ENCODE data around the gene ARHGEF19.
"Not testable (repeated sequence)": the region's sequence is repeated elsewhere in the genome, so short reads cannot be mapped to it uniquely, and the experiment has no call there.

Gene ARHGEF19

GRCh38 chr1:16205891-16206546, 6.4 kb downstream of the ARHGEF19 start:
- peak overlapping the region; percentile 29 for H3K4me3 ChIP-seq (ENCODE audit: low read depth, low read length)

DNA sequence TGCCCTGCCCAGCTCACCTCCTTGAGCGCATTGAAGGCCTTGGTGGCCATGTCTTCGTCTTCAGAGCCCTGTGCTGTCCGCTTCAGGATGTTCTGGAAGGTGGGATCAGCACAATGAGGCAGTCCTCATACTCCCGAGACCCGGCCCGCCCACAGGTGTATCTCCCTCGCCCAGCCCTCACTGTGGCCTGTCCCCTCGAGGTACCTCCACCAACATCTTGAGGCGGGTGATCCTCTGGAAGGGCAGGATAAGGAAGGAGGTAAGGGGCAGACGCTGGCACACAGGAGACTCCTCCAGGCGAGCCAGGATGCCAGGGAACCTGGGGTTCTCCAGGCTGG, 7.1 kb downstream of the ARHGEF19 start:
- no peak overlapping the region for H3K4me3 ChIP-seq (ENCODE audit: low read depth, low read length)

DNA sequence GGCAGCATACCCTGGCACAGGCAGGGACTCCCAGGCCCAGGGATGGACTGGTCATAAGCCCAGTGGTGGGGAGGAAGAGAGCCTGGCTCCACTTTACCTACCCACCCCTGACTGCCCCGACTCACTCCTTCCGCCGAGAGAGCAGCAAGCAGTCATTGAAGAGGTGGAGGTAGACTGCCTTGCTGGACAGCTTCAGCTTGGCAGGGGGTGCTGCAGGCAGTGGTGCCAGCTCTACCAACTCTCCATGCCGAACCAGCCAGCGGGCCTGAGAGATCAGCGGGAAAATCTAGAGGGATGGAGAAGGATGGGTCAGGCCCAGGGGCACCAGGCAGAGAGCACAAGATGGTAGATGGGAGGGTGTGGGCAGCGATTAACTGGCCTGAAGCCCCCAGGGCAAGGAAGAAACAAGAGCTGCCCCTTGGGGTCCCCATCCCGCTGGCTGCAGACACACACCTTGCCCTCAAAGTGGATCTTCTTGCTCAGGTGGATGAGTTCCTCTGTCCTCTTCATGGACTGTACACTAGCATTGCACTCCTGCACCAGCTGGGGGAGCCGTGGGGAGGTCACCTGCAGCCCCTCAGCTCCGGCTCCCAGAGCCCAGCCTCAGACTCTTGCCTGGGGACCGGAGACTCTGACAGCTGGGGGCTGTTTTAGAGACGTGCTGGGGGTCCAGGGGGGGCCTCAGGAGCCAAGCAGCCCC, 7.7 kb downstream of the ARHGEF19 start:
- no peak overlapping the region for H3K4me3 ChIP-seq (ENCODE audit: low read depth, low read length)

DNA sequence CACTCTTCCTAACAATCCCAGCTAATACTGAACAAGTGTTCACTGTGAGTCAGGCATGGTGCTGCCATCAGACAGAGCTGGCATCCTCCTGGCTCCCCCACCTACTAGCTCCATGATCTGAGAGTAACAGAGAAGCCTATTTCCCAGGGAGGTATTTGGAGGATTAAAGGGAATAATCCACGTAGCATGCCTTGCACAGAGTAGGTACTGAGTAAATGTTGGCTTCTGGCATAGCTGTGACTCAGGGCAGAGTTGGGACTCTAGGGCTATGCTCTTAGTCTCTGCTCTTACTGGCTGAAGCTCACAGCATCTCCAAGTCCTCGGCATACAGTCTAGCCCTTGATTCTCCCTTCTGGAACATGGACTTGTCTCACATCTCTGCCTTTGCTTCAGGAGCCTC, 8.2 kb downstream of the ARHGEF19 start:
- no peak overlapping the region for H3K4me3 ChIP-seq (ENCODE audit: low read depth, low read length)

DNA sequence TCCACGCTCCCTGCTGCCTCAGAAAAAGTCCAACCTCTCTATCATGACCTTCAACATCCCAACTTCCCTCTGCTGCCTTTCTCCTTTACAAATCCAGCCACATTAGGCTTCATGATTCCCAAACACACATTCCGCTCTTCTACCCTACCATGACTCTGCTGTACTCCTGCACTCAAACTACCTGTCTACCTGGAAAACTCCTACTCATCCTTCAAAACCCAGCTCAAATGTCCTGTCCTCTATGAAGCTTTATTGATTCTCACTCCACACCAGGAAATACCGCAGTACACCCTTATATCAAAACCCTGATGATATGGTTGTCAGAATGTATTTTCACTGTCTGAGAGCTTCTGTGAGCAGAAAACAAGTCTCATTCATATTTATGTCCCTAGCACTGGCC, 8.9 kb downstream of the ARHGEF19 start:
- H3K4me3 ChIP-seq (ENCODE audit: low read depth, low read length), result no peak overlapping the region

- H3K4me3 ChIP-seq (ENCODE audit: low read depth, low read length), result no peak overlapping the region
These were observed 9.9 kb downstream of the ARHGEF19 start for GRCh38 chr1:16202281-16203210.

DNA sequence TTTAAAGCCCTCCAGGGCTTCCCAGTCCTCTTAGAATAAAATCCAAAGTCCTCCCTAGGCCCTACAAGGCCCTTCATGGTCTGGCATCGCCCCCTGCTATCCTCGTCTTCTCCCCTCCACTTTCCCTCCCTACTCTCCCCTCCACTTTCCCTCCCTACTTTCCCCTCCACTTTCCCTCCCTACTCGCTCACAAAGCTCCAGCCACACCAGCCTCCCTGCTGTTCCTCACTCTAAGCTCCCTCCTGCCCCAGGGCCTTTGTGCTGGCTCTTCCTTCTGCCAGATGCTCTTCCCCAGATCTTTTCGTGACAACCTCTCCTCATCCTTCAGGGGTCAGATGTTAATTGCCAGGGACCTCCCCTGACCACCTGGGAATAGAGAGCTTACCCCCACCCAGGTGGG, 12.8 kb downstream of the ARHGEF19 start:
- H3K4me3 ChIP-seq (ENCODE audit: low read depth, low read length), result no peak overlapping the region

DNA sequence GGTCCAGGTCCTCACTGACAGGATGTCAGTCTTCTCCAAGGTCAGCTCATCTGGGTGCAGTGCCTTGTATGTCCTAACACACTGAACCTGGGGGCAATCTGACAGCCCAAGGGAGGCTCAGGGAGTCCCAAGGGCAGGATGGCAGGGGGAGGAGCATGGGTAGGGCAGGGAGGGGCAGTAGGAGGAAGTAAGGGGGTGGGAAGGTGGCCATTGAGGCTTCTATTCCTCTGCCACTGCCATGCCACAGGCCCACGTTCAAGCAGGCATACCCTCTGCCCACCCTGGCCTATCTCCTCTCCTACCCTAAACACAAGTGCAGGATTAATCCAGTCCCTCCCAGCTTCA, 13.3 kb downstream of the ARHGEF19 start:
- H3K4me3 ChIP-seq (ENCODE audit: low read depth, low read length), result no peak overlapping the region

- H3K4me3 ChIP-seq (ENCODE audit: low read depth, low read length), result no peak overlapping the region
These were observed 13.9 kb downstream of the ARHGEF19 start for GRCh38 chr1:16198444-16199156.

DNA sequence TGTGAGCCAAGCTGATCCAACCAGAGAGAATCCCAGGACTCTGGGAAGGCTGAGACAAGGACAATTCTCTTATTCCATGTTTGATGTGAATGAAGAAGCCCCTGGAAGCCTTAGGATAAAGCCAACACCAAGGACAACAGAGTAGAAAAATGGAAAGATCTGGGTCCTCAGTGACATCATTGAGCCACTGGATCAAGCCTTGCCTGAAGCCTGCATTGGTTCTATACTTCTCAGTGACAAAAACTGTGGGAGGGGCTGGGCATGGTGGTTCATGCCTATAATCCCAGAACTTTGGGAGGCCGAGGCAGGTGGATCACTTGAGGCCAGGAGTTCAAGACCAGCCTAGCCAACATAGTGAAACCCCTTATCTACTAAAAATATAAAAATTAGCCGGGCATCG, 15.6 kb downstream of the ARHGEF19 start:
- no peak overlapping the region for H3K4me3 ChIP-seq (ENCODE audit: low read depth, low read length)

- not testable (repeated sequence) for H3K4me3 ChIP-seq (ENCODE audit: low read depth, low read length)
These were observed 16.3 kb downstream of the ARHGEF19 start for GRCh38 chr1:16196139-16196538.

- no peak overlapping the region for H3K4me3 ChIP-seq (ENCODE audit: low read depth, low read length)
These were observed 16.9 kb downstream of the ARHGEF19 start for GRCh38 chr1:16195518-16195905.

GRCh38 chr1:16191916-16192546, 20.4 kb downstream of the ARHGEF19 start:
- H3K4me3 ChIP-seq (ENCODE audit: low read depth, low read length), result no peak overlapping the region

- H3K4me3 ChIP-seq (ENCODE audit: low read depth, low read length), result no peak overlapping the region
These were observed 21.1 kb downstream of the ARHGEF19 start for GRCh38 chr1:16191309-16191708.

DNA sequence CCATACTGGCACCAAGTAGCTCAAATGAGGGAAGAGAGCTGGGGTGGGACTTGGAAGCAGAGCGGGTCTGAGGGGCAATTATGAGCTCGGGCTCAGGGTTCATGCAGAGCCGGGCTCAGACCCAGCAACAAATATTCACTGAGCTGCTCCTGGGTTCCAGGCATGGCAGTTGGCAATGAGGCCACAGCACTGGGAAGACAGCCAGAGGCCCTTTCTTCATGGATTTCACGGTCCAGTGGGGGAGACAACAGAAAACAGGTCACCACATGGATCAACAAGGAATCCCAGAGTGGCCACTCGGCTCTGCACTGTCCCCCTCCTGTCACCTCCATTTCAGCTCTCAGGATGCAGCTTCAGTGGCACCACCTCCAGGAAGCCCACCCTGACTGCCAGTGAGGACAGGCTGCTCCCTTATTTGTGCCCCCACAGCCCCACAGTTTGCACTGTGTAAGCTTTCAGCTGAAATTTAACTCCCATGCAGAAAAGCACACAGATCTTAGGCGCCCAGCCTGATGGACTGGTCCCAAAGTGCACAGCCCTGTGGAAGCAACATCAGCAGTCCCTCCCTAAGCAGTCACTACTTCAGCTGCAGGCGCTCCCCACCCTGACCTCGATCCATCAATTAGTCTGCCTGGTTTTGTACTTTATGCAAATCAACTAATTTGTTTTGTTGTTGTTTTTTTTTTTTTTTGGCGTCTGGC, 22.4 kb downstream of the ARHGEF19 start:
- no peak overlapping the region for H3K4me3 ChIP-seq (ENCODE audit: low read depth, low read length)

GRCh38 chr1:16189003-16189402, 23.4 kb downstream of the ARHGEF19 start:
- H3K4me3 ChIP-seq (ENCODE audit: low read depth, low read length), result no peak overlapping the region

DNA sequence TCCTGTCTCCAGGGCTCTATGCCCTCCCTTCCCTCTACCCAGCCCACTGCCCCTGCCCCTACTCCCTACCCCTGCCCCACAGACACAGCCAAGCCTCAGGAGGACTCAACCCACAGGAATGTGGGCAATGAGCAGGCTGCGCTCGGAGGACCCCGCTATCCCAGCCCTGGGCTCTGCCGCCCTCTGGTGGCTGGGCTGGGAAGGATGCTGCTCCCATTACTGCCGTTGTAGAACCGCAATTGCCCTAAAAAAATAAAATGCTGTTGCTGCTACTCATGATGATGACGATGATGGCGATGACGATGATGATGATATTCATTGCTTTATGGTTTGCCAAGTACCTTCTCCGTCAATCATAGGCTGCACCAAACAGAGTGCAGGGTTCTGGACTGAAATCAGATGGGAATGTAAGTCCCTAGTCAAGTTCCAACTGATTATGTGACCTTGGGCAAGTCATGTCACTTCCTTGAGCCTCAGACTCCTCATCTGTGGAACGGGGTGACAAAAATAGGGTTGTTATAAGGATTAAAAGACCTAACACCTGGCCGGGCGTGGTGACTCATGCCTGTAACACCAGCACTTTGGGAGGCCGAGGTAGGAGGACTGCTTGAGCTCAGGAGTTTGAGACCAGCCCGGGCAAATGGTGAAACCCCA, 24.6 kb downstream of the ARHGEF19 start:
- no peak overlapping the region for H3K4me3 ChIP-seq (ENCODE audit: low read depth, low read length)

DNA sequence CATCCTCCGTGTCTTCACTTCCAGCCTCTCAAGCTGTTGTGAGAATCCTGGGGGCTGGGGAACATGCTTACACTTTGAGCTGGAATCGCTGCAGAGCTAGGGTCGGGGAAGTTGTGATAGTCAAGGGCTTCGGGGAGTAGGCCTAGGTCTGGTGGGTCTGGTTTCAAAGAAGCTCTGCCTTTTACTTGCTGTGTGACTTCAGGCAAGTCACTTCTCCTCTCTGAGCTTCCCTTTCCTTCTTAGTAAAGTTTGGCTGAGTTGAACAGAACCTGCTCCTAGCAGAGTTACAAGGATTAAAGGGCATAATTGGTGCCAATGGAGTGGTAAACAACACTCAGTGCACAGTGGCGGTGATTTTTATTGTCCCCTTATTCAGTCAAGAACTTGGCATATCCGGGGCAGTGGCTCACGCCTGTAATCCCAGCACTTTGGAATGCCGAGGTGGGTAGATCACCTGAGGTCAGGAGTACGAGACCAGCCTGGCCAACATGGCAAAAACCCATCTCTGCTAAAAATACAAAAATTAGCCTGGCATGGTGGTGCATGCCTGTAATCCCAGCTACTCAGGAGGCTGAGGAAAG, 25.7 kb downstream of the ARHGEF19 start:
- H3K4me3 ChIP-seq (ENCODE audit: low read depth, low read length), result no peak overlapping the region

DNA sequence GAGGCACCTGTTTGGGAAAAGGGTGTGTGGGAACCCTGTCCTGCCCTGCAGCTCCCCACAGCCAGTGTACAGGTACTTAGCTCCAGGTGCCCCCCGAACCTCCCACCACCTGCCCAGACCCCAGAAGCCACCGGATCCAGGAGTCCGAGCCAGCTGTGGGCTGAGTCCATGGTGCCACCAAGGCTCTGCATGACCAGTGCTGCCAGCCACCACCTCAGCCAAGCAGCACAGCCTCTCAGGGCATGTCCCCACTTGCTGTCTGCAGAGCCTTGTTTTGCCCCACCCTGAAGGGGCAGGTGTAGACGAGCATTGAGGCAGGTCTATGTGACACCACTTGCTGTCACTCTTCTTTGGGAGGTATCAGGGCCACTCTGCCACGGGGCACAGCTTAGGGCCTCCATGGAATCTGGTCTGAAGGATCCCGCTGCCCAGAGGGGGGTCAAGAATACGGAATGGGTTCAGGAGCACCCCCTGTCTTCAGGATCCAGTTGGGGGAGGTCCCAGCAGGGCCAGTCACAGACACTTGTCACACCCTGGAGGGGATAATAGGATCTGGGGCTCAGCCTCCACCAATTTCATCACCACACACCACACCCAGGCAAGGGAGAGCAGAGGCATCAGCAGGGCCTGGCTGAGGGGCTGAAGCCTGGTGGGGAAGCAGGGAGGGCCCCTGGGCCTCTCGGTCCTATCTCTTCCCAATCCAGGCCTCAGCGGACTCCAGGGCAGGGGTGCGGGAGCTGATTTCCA, 27.7 kb downstream of the ARHGEF19 start:
- H3K4me3 ChIP-seq (ENCODE audit: low read depth, low read length), result no peak overlapping the region
